HFF-Myc (cell line): ENCODE measurements around the gene BNC2.

Experiments
- DNase-seq: peaks from one replicate; pipeline ENCODE4 v3.0.0-alpha.2; 2011; ENCODE audit warnings: low read depth; ENCODE audit errors: extremely low read depth
- H3K4me3 ChIP-seq: replicated peaks from 2 replicates; pipeline ENCODE4 v1.5.1; 2011; ENCODE audit warnings: low read depth, mild to moderate bottlenecking, control low read depth, low read length
- CTCF ChIP-seq: IDR thresholded peaks from 2 replicates; pipeline ENCODE4 v1.5.1; 2012; ENCODE audit warnings: mild to moderate bottlenecking, low read depth, low read length, control low read depth; ENCODE audit errors: missing control alignments

BNC2 gene

GRCh38 chr9:16418721-16419120, 451.7 kb downstream of the BNC2 start:
- no peak for TF ChIP-seq CTCF
- no peak for DNase-seq
- no peak overlapping the region for H3K4me3 ChIP-seq

DNA sequence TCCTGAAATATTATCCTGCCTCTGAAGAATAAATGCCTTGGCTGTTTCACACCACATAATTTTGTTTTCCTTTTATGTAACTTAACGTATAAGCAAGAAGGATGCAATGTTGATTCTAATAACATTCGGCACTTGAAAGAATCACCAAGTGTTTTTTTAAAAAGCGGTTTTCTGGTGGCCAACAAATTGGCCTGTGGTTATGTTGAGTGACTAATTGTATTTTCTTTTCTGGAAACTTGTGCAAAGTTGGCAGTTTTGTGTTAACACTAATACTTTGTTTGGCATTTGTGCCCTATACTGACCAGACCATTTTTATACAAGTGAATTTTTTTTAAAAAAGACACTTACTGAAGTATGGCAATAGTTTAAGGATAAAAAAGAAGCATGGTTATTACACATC, 452.7 kb downstream of the BNC2 start:
- DNase-seq = no peak
- no peak for TF ChIP-seq CTCF
- no peak overlapping the region for H3K4me3 ChIP-seq

GRCh38 chr9:16417161-16417560, 453.3 kb downstream of the BNC2 start:
- TF ChIP-seq CTCF = no peak
- peak; percentile 73 for DNase-seq
- no peak overlapping the region for H3K4me3 ChIP-seq

DNA sequence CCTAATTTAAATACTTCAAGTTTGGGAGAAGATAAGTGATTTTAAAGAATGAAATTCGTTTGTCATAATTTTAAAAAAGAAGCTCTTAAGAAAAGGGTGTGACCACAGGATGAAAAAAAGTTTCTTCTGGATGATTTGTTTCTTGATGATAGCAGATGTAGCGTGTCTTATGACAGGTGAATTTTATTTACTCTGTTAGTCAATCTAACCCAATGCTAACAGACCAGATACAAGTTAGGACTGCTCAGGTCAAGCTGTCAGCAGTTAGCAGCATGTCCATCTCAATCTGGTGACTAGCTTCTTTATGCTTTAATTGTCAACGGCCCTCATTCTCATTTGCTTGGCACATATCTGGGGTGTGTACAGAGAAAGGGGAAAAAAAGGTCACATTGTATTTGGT, 456.0 kb downstream of the BNC2 start:
- no peak for TF ChIP-seq CTCF
- no peak for DNase-seq
- H3K4me3 ChIP-seq = no peak overlapping the region

DNA sequence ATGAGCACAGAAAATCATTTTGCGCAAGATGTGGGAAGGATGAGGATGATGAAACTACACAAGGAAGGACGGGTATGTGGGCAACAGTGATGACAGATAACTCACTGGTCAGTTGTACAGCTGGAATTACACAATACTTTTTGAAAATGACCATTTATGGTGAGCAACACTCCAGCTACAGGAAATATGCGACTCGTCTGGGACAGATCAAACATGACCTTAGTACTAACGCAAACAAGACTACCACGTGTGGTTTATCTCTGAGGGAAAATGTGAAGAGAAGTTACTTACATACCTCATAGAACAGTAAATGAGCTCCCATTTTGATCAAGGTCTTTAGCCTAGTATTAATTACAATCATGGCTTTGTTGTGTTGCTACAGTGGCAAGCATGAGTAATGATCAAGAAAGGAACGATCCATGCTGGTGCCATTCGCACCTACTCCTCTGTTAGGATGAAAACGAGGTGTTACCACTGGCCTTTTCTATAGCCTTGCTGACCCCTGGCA, 456.9 kb downstream of the BNC2 start:
- DNase-seq = no peak
- TF ChIP-seq CTCF = no peak
- H3K4me3 ChIP-seq = no peak overlapping the region

DNA sequence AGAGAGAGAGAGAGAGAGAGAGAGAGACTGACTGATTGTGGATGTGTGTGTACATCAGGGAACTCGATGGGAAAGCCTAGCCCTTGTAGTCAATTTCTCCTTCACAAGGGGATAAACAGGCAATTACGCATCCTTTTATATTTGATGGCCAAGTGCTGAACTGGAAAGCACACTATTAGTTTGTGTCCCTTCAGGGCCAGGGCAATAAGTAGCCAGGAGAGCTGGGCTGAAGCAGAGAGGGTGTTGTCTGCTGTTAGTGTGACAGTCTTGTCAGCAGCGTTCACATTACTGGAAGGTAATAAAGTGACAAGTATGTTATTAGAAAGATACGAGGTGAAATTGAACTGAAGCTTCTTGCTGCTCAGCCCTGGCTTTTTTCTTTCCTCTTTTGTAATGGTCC, 457.7 kb downstream of the BNC2 start:
- TF ChIP-seq CTCF = no peak
- H3K4me3 ChIP-seq = no peak overlapping the region
- DNase-seq = no peak

- no peak for TF ChIP-seq CTCF
- H3K4me3 ChIP-seq = no peak overlapping the region
These were observed 459.2 kb downstream of the BNC2 start for GRCh38 chr9:16411311-16411710.

More at GRCh38 chr9:16411311-16411710, 459.2 kb downstream of the BNC2 start:
- DNase-seq = no peak
